Measurements from ENCODE around the gene ARHGAP8. TPM values are rescaled to one million over a fixed set of nuclear protein-coding genes. Genes with fewer than 3 reads are reported as not detected.

ARHGAP8 gene
- total and polyA plus RNA-seq, 2 of the 13 experiments (the other 11 are each of a cell fraction or from before 2014, with no cell fraction given): 0.07 TPM; not detected in 1

DNA sequence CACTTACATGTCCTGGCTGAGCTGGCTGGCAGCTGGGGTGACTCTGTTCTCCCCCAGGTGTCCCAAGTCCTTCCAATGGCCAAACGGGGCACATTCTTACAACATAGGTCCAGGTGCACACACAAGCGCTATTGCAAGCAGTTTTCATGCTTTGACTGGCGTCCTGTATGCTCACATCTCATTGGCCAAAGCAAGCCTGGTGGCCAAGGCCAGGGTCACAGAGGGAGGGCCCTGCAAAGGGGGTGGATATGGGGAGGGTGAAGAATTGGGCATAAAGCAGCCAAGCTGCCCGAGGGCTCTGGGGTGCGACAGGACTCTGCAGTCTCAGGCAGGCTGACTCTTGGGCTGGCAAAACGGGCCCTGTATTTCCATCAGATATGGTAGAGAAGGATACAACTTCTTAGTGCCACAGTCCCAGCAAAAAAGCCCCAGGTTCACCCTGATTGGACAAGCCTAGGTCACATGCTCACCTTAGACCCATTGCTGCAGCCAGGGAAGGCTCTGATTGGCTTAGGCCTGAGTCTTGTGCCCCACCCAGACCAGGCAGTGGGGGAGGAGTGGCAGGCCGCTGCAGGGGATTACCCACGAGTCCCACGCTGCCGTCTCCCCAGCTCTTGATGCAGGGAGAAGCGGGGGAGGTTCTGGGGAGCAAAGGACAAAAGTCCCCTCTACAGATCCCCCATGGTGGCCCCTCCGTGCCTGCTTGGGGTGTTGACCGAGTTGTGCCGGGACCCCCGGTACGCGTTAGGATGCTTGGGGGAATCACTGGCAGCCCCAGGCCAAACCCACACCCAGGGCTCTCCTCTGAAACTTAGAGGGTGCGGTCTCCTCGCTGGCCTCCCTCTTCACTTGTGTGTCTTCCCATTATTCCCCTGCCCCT lies 110.8 kb downstream of the ARHGAP8 start:
- Histone ChIP-seq H3K4me3 (replicated peaks in 1 of 3; ENCODE audit: insufficient read depth in 1 of 3, low read depth in 2 of 3, low read length in 3 of 3) (no peak overlapping the region), H3K36me3 (replicated peaks in 1 of 2; ENCODE audit: control insufficient read depth in 1 of 2, insufficient read depth in 2 of 2, low read length in 2 of 2) (no peaks in the 10 kb centered on the region), H3K27ac (ENCODE audit: extremely low read length, insufficient read depth, low read length) (no peak overlapping the region), H3K79me2 (ENCODE audit: insufficient read depth, low read length) (no peaks in the 10 kb centered on the region), H2AFZ (ENCODE audit: low read length) (no peak overlapping the region), H4K20me1 (ENCODE audit: insufficient read depth, low read length) (no peaks in the 10 kb centered on the region), H3K27me3 (ENCODE audit: control insufficient read depth in 1 of 2, insufficient read depth in 2 of 2, low read length in 2 of 2) (peaks cover 0 to 13% of the 10 kb centered on the region in 2 experiments; a peak in 1 of 5 replicates), H3K4me1 (ENCODE audit: insufficient read depth, low read length) (no peaks in the 10 kb centered on the region), H3K9ac (ENCODE audit: insufficient read depth, low read depth, low read length) (no peak overlapping the region), H3K4me2 (ENCODE audit: low read depth, low read length) (no peak overlapping the region), H3K9me3 (ENCODE audit: low read length) (no peaks in the 10 kb centered on the region)
- DNase-seq (ENCODE audit: low spot score): no peak
- BruUV-seq (replicated peaks): no TSS peak
- ATAC-seq: no peak
- no peak for TF ChIP-seq SMARCE1 (IDR thresholded peaks at IDR 0.05; ENCODE audit: borderline replicate concordance)
- in situ Hi-C loops (cut with HindIII; ENCODE audit: extremely low pct_ligation_motif_present, low pct_unique_long_range_greater_than_20kb): no loop called here
- intact Hi-C loops (cut with micrococcal nuclease; ENCODE audit: unreplicated experiment): no loop called here
- CTCF ChIA-PET (ENCODE audit: low intra/inter-chr PET ratio, low total read pairs): no interaction called here
- FAIRE-seq: no peak
- 56% methylated on average over 13 of the region's 19 CpGs for WGBS (ENCODE audit: low lambda C conversion rate)
- POLR2A ChIA-PET: no interaction called here

- BruUV-seq (replicated peaks): no TSS peak
- WGBS (ENCODE audit: low lambda C conversion rate): 55% methylated on average over 16 of the region's 31 CpGs
- Histone ChIP-seq H3K9ac (ENCODE audit: insufficient read depth, low read depth, low read length) (no peak overlapping the region), H2AFZ (ENCODE audit: low read length) (no peak overlapping the region), H3K4me1 (ENCODE audit: insufficient read depth, low read length) (no peaks in the 10 kb centered on the region), H3K4me3 (replicated peaks in 1 of 3; ENCODE audit: insufficient read depth in 1 of 3, low read depth in 2 of 3, low read length in 3 of 3) (no peak overlapping the region), H3K27ac (ENCODE audit: extremely low read length, insufficient read depth, low read length) (no peak overlapping the region), H3K36me3 (replicated peaks in 1 of 2; ENCODE audit: control insufficient read depth in 1 of 2, insufficient read depth in 2 of 2, low read length in 2 of 2) (no peaks in the 10 kb centered on the region), H3K9me3 (ENCODE audit: low read length) (no peaks in the 10 kb centered on the region), H3K27me3 (ENCODE audit: control insufficient read depth in 1 of 2, insufficient read depth in 2 of 2, low read length in 2 of 2) (peaks cover 0 to 9% of the 10 kb centered on the region in 2 experiments; a peak in 1 of 5 replicates), H3K79me2 (ENCODE audit: insufficient read depth, low read length) (no peaks in the 10 kb centered on the region), H4K20me1 (ENCODE audit: insufficient read depth, low read length) (no peaks in the 10 kb centered on the region), H3K4me2 (ENCODE audit: low read depth, low read length) (no peak overlapping the region)
- DNase-seq (ENCODE audit: low spot score) (no peak), ATAC-seq (no peak), FAIRE-seq (no peak)
- POLR2A ChIA-PET: no interaction called here
- CTCF ChIA-PET (ENCODE audit: low intra/inter-chr PET ratio, low total read pairs): no interaction called here
- TF ChIP-seq, protein P1, sequence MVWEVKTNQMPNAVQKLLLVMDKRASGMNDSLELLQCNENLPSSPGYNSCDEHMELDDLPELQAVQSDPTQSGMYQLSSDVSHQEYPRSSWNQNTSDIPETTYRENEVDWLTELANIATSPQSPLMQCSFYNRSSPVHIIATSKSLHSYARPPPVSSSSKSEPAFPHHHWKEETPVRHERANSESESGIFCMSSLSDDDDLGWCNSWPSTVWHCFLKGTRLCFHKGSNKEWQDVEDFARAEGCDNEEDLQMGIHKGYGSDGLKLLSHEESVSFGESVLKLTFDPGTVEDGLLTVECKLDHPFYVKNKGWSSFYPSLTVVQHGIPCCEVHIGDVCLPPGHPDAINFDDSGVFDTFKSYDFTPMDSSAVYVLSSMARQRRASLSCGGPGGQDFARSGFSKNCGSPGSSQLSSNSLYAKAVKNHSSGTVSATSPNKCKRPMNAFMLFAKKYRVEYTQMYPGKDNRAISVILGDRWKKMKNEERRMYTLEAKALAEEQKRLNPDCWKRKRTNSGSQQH (CRISPR knock-in tag; IDR thresholded peaks at IDR 0.05; ENCODE audit: low read depth): no peak
- TF ChIP-seq MBD4 (IDR thresholded peaks at IDR 0.05; ENCODE audit: borderline replicate concordance, low read length) (no peak), NCOA1 (CRISPR knock-in tag; IDR thresholded peaks at IDR 0.05) (no peak), ZNF24 (IDR thresholded peaks at IDR 0.05) (no peak), ZNF382 (CRISPR knock-in tag; IDR thresholded peaks at IDR 0.05; ENCODE audit: borderline replicate concordance) (no peak), RFX1 (IDR thresholded peaks at IDR 0.05) (no peak), NR2F1 (CRISPR knock-in tag; IDR thresholded peaks at IDR 0.05) (no peak)
- in situ Hi-C loops (cut with HindIII; ENCODE audit: extremely low pct_ligation_motif_present, low pct_unique_long_range_greater_than_20kb) (no loop called here), intact Hi-C loops (cut with micrococcal nuclease; ENCODE audit: unreplicated experiment) (no loop called here)
Measured at GRCh38 chr22:44865193-44866057, 113.0 kb downstream of the ARHGAP8 start.
